GM19035 (cell line): ENCODE measurements around the gene TULP4.
"Not testable (repeated sequence)": the region's sequence is repeated elsewhere in the genome, so short reads cannot be mapped to it uniquely, and the experiment has no call there.

Experiments used
- ATAC-seq: cut with Tn5 transposase; IDR thresholded peaks from one replicate; pipeline ENCODE4 v1.9.1; 2021; ENCODE audit not compliant: unreplicated experiment

The TULP4 gene

DNA sequence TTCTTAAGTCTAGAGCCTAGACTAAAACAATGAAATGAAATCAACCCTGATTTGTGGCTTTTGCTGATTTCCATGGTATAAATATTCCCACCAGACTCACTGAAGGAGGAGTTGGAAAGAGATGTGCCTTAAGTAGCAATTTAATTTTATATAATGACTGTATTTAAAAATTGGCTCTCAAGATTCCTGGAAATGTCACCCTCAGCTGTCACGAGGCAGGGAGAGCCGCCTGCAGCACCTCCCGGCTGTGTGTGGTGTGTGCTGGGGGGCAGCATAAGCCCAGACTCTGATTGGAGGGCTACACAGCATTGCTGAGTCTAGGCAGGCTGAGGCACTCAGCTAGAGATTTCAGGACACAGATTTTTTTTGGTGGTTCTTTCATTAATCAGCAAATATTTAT, 207.0 kb downstream of the TULP4 start:
- ATAC-seq, result no peak

- no peak for ATAC-seq
Observed at GRCh38 chr6:158519761-158520160, 207.5 kb downstream of the TULP4 start.

GRCh38 chr6:158520975-158521374, 208.7 kb downstream of the TULP4 start:
- not testable (repeated sequence) for ATAC-seq

- no peak for ATAC-seq
Observed at GRCh38 chr6:158521759-158522158, 209.5 kb downstream of the TULP4 start.

DNA sequence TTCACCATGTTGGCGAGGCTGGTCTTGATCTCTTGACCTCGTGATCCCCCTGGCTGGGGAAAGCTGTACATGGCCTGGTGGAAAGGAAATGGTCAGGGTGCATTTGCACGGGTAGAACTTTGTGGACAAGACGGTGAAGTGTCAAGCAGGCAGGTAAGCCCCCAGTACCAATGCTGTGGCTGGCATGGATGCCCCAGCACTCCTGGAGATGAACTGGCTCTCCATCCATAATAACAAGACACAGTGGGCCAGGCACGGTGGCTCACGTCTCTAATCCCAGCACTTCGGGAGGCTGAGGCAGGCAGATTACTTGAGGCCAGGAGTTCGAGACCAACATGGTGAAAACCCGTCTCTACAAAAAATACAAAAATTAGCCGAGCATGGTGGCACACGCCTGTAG, 210.4 kb downstream of the TULP4 start:
- ATAC-seq, result no peak

GRCh38 chr6:158524311-158524710, 212.0 kb downstream of the TULP4 start:
- no peak for ATAC-seq

DNA sequence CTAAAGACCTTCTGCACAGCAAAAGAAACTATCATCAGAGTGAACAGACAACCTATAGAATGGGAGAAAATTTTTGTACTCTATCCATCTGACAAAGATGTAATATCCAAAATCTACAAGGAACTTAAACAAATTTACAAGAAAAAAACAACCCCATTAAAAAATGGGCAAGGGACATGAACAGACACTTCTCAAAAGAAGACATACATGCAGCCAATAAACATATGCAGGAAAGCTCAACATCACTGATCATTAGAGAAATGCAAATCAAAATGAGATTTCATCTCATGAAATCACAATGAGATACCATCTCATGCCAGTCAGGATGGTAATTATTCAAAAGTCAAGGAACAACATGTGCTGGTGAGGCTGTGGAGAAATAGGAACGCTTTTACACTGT, 215.6 kb downstream of the TULP4 start:
- ATAC-seq, result not testable (repeated sequence)

GRCh38 chr6:158528826-158529225, 216.6 kb downstream of the TULP4 start:
- ATAC-seq, result no peak

- no peak for ATAC-seq
Observed at GRCh38 chr6:158529629-158530028, 217.4 kb downstream of the TULP4 start.

DNA sequence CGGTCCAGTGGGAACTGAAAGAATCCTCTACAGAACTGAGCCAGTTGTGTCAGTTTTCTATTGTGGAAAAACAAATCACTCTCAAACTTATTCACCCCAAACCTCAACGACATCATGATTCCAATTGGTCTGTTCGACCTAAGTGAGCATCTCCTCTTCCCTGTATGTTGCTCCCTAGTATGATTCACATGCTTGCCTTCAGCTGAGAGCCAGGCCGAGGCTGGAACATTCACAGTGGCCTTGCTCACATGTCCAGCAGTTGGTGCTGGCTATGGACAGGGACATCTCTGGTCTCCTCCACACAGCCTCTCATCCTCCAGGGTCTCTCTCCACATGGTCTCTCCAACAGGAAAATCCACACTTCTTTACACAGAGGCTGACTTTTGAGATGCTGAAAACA, 219.3 kb downstream of the TULP4 start:
- no peak for ATAC-seq

DNA sequence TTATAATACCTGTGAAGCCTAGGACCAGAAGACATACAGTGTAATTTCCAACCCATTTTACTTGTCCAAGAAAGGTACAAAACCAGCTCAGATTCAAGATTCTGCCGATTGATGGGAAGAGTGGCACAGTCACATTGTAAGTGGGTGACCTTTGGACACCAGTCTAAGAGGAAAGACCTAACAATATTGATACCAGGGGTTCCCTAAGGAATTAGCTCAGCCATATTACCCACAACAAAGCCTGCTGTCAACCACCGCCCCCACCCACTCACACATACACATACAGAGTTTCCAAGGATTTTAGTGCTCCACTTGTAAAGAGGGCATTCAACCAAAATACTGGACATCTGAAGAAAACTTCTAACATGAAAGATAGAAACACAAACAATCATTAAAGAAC, 219.7 kb downstream of the TULP4 start:
- ATAC-seq, result no peak

GRCh38 chr6:158536084-158536890, 224.0 kb downstream of the TULP4 start:
- no peak for ATAC-seq

GRCh38 chr6:158536891-158537798, 224.9 kb downstream of the TULP4 start:
- no peak for ATAC-seq

GRCh38 chr6:158538741-158539140, 226.5 kb downstream of the TULP4 start:
- no peak for ATAC-seq

- ATAC-seq, result no peak
Observed at GRCh38 chr6:158539413-158539812, 227.1 kb downstream of the TULP4 start.

DNA sequence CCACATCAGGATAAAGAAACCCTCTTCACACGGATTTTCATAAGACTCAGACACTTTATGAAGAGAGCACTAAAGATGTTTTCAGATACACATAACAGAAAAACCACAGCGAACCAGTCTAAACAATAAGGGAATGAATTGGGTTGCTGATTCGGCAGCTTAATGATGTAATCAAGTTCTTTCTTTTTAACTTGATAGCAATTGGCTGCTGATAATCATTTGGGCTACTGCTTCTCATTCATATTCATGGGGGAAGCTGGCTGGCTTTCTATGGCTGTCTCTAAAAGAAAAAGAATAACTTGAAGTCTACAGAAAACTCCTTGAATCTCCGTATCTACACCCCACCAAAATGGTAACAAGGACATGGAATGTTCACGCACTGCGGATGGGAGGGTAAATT, 227.6 kb downstream of the TULP4 start:
- no peak for ATAC-seq

GRCh38 chr6:158543606-158544185, 231.4 kb downstream of the TULP4 start:
- no peak for ATAC-seq

DNA sequence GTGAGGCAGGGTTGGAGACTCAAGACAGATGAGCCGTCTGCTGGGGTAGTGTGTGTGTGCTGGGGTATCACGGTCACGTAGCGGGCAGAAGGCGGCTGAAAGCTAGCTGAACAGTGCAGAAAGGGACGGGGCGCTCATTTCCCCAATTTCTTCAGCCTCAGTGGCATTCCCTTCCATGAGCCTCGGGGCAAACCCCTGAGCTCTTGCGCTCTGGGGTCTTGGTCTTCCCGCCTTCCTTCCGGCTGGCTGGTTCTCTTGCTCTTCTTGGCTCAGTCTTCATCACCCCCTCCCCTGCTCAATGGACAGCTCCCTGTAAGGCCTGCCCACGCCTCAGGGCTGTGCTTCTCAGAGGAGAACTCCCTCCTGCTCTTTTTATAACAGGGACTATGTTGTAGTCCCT, 232.2 kb downstream of the TULP4 start:
- no peak for ATAC-seq

- ATAC-seq, result no peak
Observed at GRCh38 chr6:158545043-158545966, 233.0 kb downstream of the TULP4 start.

GRCh38 chr6:158548418-158549161, 236.3 kb downstream of the TULP4 start:
- no peak for ATAC-seq
